Adrenal gland (tissue), 5 donors: ENCODE data around the gene GABRA6.

Source experiments
- POLR2A ChIP-seq, 2 donors: fragments of 450-650 bp; IDR thresholded peaks; one replicate each; pipeline ENCODE4 v1.6.1; 2017; ENCODE audit warnings: antibody characterized with exemption in 2 of 2, mild to moderate bottlenecking in 2 of 2, moderate library complexity in 1 of 2
- TF ChIP-seq, protein P1 (sequence below), 6 experiments: fragments of 450-650 bp in 4 of 6; fragments of 200-600 bp in 2 of 6; sonication (generic) in 1 of 6; IDR thresholded peaks; 1 replicate in 5 of 6; 2 replicates in 1 of 6; pipeline versions ENCODE4 v1.5.1 to v1.8.0; 2016 to 2021; ENCODE audit warnings: antibody characterized with exemption in 6 of 6, mild to moderate bottlenecking in 2 of 6, moderate library complexity in 1 of 6
- donor health status: DM: no; HTN: no; CAD: no.

DNA sequence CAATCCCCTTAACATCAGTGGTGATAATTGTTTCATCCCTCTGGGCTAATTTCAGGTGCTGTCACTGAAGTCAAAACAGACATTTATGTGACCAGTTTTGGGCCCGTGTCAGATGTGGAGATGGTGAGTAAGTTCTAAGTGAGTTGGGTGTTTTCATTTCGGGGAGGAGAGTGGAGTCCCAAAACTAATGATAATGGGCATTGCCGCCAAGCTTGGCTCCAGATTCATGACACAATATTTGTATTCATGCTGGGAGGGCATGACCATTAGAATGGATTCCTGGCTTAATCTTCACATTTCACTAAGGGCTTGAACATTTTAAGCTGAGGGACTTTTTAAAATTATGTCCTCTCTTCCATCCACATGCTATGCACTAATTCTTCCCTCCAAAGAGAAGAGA lies 1.4 kb downstream of the GABRA6 start:
- TF ChIP-seq, protein P1, sequence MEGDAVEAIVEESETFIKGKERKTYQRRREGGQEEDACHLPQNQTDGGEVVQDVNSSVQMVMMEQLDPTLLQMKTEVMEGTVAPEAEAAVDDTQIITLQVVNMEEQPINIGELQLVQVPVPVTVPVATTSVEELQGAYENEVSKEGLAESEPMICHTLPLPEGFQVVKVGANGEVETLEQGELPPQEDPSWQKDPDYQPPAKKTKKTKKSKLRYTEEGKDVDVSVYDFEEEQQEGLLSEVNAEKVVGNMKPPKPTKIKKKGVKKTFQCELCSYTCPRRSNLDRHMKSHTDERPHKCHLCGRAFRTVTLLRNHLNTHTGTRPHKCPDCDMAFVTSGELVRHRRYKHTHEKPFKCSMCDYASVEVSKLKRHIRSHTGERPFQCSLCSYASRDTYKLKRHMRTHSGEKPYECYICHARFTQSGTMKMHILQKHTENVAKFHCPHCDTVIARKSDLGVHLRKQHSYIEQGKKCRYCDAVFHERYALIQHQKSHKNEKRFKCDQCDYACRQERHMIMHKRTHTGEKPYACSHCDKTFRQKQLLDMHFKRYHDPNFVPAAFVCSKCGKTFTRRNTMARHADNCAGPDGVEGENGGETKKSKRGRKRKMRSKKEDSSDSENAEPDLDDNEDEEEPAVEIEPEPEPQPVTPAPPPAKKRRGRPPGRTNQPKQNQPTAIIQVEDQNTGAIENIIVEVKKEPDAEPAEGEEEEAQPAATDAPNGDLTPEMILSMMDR (IDR thresholded peaks at IDR 0.05) = no peak
- no peak for TF ChIP-seq POLR2A (IDR thresholded peaks at IDR 0.05)
